GM19239 (cell line): Measurements from ENCODE around the gene PHF21A.
"Not testable (repeated sequence)": the region's sequence is repeated elsewhere in the genome, so short reads cannot be mapped to it uniquely, and the experiment has no call there.

Experiments used
- DNase-seq: peaks from one replicate; pipeline ENCODE4 v3.0.0; 2011; ENCODE audit warnings: low spot score; ENCODE audit not compliant: insufficient read length
- FAIRE-seq: peaks from 2 replicates; lab custom pipeline; 2011; peaks lifted over from hg19 to GRCh38; lab: Jason Lieb, UNC

PHF21A gene

GRCh38 chr11:45913514-45913913 is 207.7 kb downstream of the PHF21A start:
- FAIRE-seq: no peak
- DNase-seq: no peak

- FAIRE-seq (no peak), DNase-seq (no peak)
Observed at GRCh38 chr11:45910623-45911022, 210.6 kb downstream of the PHF21A start.

- DNase-seq (no peak), FAIRE-seq (no peak)
Observed at GRCh38 chr11:45909594-45910475, 211.4 kb downstream of the PHF21A start.

GRCh38 chr11:45907911-45908370 is 213.3 kb downstream of the PHF21A start:
- no peak for FAIRE-seq
- no peak for DNase-seq

GRCh38 chr11:45906965-45907611 is 214.2 kb downstream of the PHF21A start, which contains the start of gene FREY1:
TSS of gene FREY1 (minus strand) at chr11:45907271. CDS start at chr11:45907245, 26 bp downstream.
- FAIRE-seq: no peak
- DNase-seq: no peak

- DNase-seq (no peak), FAIRE-seq (no peak)
Observed at GRCh38 chr11:45906096-45906682, 215.1 kb downstream of the PHF21A start.

GRCh38 chr11:45905576-45905975 is 215.7 kb downstream of the PHF21A start:
- not testable (repeated sequence) for DNase-seq, FAIRE-seq

GRCh38 chr11:45905095-45905494 is 216.2 kb downstream of the PHF21A start:
- DNase-seq (no peak), FAIRE-seq (no peak)

- no peak for DNase-seq
- FAIRE-seq: no peak
Observed at GRCh38 chr11:45904309-45904915, 216.8 kb downstream of the PHF21A start.

GRCh38 chr11:45902452-45903380 is 218.5 kb downstream of the PHF21A start:
- no peak for DNase-seq
- FAIRE-seq: no peak

- no peak for FAIRE-seq
Observed at GRCh38 chr11:45901626-45902025, 219.6 kb downstream of the PHF21A start.

GRCh38 chr11:45900916-45901617 is 220.2 kb downstream of the PHF21A start:
- DNase-seq (no peak), FAIRE-seq (no peak)

More at GRCh38 chr11:45901626-45902025, 219.6 kb downstream of the PHF21A start:
- no peak for DNase-seq

- not testable (repeated sequence) for FAIRE-seq, DNase-seq
Observed at GRCh38 chr11:45900175-45900800, 221.0 kb downstream of the PHF21A start.

- no peak for FAIRE-seq
- DNase-seq: peak; percentile 83
Observed at GRCh38 chr11:45899448-45900174, 221.6 kb downstream of the PHF21A start.

- DNase-seq (no peak), FAIRE-seq (no peak)
Observed at GRCh38 chr11:45899086-45899447, 222.2 kb downstream of the PHF21A start.

GRCh38 chr11:45897556-45897955 is 223.7 kb downstream of the PHF21A start:
- no peak for DNase-seq

GRCh38 chr11:45896422-45896984 is 224.8 kb downstream of the PHF21A start:
- DNase-seq (no peak), FAIRE-seq (no peak)

More at GRCh38 chr11:45897556-45897955, 223.7 kb downstream of the PHF21A start:
- no peak for FAIRE-seq
